Stimulated activated CD8-positive, alpha-beta memory T cell treated with anti-CD3 and anti-CD28 coated beads, Interleukin-15, amount 100 ng/mL, for 1 hour (primary cell): ENCODE results near the gene CDC73.
"Not testable (repeated sequence)": the region's sequence is repeated elsewhere in the genome, so short reads cannot be mapped to it uniquely, and the experiment has no call there.

Source experiments
- DNase-seq: peaks from one replicate; pipeline ENCODE4 v3.0.0-alpha.2; 2020; ENCODE audit warnings: low read depth

The CDC73 gene

DNA sequence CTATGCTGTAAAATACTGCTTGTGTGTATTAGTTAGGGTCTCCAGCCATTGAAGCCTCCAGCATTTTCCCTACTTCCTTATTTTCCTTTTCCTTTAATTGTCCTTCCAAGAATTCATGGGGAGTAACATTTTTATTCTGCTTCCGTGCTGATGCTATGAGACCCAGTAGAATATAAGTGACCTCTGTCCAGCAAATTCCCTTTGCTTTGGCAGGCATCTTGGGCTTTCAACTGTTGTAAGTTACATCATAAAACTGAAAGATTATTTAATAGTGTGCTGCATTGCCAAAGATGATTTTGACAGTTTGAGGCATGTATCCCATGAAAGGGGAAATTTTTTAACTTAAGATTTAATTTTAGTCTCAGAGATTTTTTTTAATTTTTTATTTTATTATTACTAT, 112.7 kb downstream of the CDC73 start:
- no peak for DNase-seq

GRCh38 chr1:193237381-193237978, 115.6 kb downstream of the CDC73 start:
- no peak for DNase-seq

DNA sequence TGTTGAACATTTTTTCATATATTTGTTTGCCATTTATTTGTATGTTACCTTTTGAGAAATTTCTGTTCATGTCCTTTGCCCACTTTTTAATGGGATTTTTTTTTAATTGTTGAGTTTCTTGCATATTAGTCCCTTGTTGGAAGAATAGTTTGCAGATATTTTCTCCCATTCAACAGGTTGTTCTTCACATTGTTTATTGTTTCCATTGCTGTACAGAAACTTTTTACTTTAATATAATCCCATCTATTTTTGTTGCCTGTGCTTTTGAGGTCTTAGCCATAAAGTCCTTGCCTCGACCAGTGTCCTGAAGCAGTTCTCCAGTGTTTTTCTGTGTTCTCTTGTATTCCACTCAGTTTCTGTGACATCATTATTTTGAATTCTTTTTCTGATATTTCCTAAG, 118.8 kb downstream of the CDC73 start:
- DNase-seq, result no peak

DNA sequence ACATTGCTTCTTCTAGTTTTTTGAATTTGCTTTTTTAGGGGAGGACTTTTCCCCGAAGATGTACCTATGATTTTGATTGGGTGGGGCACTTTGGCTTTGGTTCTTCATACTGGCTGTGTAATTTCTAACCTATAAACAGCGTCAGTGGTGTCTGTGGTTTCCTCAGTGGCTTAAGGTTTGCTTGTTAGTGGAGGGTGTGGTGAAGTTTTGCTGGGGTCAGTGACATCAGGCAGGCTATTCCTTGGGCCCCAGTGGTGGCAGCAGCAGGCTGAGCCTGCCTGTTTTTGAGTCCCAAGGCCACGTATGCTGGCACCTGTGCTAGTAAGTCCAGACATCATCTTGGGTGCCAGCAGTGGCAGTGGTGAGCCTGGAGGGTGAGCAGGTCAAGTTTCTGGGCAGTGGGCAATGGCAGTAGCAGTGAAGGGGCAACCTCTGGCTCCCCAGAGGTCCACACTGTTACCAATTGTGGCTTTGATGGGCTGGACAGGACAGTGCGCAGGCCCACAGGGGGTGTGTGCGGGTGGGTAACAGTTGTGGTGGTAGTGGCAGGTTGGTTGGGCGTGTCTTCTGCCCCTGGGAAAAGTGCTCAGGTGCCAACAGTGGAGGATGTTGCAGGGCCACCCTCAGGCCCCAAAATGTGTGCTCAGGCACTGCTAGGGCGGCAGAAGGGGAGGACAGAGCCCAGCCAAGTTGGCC, 119.4 kb downstream of the CDC73 start:
- DNase-seq, result no peak

- no peak for DNase-seq
These were observed 120.2 kb downstream of the CDC73 start for GRCh38 chr1:193242000-193242399.

DNA sequence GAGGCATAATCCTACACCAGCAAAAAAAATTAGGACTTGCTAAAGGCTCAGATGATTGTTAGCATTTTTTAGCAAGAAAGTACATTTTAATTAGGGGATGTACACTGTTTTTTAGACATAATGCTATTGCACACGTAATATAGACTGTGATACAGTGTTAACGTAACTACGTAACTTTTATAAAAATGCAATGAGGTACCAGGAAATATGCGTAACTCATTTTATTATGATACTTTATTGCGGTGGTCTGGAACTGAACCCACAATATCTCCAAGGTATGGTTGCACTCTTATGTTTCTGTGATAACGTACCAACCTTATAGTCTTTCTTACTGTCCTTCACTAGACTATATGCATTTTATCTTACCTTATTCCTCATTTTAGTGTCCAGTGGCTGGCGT, 127.4 kb downstream of the CDC73 start:
- DNase-seq, result no peak

GRCh38 chr1:193251950-193252349, 130.1 kb downstream of the CDC73 start:
- DNase-seq, result no peak

DNA sequence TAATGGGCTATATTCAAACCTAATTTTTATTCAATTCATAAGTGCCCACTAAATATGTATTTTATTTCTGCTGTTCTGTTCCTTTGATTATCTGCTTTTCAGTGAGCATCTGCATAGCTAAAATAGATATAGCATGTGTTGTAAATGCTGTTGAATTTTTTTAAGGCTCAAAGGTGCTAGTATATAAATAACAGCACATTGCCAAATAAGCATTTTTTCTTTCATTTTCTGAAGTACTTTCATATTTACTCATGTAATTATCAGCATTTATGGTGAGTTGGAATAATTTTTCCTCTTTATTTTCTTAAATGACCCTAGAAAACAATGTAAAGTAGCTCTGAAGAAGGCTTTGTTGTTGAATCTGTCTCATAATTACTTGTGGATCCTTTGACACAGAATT, 134.2 kb downstream of the CDC73 start:
- no peak for DNase-seq

- DNase-seq, result no peak
These were observed 137.8 kb downstream of the CDC73 start for GRCh38 chr1:193259636-193260035.

DNA sequence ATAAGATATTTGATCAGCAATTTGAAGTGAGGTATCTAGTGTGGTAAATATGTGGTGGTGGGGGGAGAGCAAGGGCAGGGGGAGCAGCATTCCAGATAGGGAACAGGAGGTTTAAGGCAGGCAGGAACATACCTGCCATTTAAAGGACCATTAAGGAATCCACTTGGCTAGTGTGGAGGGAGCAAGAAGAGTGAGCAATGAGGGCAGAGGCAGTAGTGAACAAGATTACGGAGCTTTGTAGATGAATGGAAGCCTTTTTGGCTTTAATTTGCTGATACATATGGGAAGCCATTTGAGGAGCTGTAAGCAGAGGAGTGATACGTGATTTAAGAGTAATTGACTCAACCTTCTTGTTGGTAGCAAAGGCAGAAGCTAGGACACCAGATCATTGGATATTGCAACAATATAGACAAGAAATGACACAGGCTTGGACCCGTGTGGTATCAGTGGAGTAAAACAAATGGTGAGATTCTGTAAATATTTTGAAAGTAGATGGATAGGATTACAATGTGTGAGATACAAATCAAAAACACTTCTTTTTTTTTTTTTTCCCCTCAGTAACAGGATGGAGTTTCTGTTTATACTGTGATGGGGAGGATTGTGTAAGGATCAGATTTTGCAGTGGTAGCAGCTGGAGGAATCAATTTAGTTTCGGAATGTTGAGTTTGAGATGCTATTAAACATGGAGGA, 138.4 kb downstream of the CDC73 start:
- DNase-seq, result no peak

- DNase-seq, result no peak
These were observed 139.1 kb downstream of the CDC73 start for GRCh38 chr1:193260896-193261295.

DNA sequence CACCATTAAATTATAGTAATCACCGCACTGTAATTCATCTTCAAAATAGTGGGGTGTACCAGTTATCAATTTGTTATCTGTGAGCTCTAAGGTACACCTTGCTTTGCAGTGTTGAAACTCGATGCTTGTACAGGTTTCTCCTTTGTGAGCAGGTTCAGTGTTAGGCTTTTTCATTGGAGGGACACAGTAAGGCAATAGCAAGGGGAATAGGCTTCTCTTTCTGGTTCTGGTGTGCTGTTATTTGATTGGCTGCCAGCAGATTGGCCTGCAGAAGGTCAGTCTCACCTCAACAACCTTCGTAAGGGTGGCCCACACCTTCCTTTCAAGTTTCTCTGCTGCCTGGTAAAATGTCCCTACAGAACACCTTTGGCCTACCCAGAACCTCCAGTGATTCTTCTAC, 140.8 kb downstream of the CDC73 start:
- DNase-seq, result no peak

DNA sequence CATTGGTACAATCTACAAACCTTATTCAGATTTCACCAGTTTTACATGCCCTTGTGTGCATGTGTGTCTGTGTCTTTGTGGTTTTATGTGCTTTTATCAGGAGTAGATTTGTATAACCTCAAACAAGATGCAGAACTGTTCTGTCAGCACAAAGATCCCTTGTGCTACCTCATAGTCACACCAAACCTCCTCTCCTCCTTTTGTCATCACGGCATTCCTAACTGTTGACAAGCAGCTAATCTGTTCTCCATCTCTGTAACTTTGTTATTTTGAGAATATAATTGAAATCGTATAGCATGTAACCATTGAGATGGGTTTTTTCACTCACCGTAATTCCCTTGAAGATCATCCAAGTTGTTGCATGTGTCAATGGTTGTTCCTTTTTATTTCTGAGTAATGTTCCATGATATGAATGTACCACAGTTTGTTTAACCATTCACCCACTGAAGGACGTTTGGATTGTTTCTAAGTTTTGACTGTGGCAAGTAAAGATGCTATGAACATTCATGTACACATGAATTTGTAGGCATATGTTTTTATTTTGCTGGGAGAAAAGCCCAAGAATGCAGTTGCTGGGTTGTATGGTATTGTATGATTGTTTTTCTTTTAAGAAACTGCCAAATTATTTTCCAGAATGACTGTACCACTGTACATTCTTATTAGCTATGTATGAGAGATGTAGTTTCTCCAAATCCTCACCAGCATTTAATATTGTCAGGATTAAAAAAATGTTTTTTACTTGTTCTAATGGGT, 142.7 kb downstream of the CDC73 start:
- no peak for DNase-seq

DNA sequence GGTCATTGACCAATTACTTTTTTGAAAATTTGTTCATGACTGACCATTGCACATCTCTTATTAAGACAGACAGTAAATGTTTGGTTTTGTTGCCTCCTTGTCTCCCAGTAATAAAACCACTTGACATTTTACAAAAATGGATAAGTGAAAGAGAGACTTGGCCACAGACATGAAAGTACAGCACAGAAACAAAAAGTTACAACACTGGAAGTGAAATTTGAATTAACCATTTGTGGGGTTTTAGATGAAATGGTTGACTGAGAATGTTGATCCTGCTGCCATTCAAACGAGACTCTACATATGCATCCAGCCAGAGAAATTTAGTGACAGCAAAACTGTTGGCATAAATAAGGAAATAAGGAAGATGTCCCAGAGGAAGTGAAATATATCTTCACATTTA, 143.9 kb downstream of the CDC73 start:
- no peak for DNase-seq

- not testable (repeated sequence) for DNase-seq
These were observed 145.0 kb downstream of the CDC73 start for GRCh38 chr1:193266794-193267193.

DNA sequence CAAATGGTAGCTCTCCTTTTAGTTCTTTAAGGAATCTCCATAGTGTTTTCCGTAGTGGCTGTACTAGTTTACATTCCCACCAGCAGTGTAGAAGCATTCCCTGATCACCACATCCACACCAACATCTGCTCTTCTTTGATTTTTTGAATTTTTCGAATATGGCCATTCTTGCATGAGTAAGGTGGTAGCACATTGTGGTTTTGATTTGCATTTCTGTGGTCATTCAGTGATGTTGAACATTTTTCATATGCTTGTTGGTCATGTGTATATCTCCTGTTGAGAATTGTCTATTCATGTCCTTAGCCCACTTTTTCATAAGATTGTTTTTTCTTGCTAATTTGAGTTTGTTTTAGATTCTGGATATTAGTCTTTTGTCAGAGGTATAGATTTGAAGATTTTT, 149.2 kb downstream of the CDC73 start:
- no peak for DNase-seq

- DNase-seq, result no peak
These were observed 153.9 kb downstream of the CDC73 start for GRCh38 chr1:193275773-193276172.

GRCh38 chr1:193278968-193279367, 157.1 kb downstream of the CDC73 start:
- no peak for DNase-seq

- DNase-seq, result no peak
These were observed 160.1 kb downstream of the CDC73 start for GRCh38 chr1:193281894-193282293.

GRCh38 chr1:193283016-193283415, 161.2 kb downstream of the CDC73 start:
- DNase-seq, result no peak

DNA sequence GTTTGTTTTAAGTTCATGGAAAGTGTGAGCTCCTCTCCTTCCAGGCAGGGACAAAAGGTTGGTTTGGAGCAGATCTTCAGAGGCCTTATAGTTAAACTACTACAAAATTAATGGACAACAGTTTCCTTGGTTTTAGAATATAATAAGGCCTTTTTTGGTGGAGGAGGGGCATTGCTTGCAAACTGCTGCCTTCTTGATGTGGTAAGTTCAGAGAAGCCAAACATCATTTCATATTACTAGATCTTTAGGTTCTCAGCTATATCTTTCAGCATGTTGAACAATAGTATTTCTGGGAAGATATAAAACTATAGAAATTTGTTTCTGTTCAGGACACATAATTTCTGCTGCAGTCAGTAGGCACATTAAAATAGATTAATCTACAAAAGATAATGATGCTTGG, 162.4 kb downstream of the CDC73 start:
- no peak for DNase-seq

DNA sequence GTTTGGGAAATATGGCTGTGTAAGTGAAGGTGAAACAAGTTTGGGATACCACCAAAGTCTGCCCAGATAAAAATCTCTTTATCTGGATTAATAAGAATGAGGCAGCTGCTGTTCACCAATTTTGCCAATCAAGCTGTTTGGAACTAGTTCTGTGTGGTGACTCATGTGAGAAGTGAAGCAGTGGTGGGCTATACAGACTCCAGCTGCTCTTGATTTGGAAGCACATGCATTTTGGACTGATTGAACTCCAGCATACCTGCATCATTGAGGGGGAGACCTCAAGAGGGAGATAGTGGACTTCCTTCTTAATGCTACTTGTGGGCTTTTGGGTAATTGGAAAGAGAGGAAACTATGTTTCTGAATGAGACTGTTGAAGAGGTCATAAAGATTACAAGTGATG, 163.8 kb downstream of the CDC73 start:
- DNase-seq, result no peak

- DNase-seq, result not testable (repeated sequence)
These were observed 166.8 kb downstream of the CDC73 start for GRCh38 chr1:193288548-193289080.
